ENCODE results near the gene ATP9A.

DNA sequence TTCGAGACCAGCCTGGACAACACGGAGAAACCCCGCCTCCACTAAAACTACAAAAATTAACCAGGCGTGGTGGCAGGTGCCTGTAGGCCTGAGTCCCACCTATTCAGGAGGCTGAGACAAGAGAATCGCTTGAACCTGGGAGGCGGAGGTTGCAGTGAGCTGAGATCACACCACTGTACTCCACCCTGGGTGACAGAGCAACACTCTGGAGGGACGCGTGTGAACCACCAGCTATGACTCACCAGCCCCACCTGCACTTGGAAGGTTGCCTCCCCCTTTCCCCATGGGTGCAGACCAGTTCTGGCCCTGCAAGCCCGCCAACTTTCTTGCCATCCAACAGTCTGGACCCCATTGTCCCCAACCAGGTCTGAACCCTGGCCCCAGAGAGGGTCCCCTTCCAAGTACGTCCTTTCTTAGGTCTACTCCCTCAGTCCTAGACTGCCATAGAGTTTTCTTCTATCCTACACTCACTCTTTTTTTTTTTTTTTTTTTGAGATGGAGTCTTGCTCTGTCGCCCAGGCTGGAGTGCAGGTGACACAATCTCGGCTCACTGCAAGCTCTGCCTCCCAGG is 29.2 kb downstream of the ATP9A start:
- TF ChIP-seq, protein P1, sequence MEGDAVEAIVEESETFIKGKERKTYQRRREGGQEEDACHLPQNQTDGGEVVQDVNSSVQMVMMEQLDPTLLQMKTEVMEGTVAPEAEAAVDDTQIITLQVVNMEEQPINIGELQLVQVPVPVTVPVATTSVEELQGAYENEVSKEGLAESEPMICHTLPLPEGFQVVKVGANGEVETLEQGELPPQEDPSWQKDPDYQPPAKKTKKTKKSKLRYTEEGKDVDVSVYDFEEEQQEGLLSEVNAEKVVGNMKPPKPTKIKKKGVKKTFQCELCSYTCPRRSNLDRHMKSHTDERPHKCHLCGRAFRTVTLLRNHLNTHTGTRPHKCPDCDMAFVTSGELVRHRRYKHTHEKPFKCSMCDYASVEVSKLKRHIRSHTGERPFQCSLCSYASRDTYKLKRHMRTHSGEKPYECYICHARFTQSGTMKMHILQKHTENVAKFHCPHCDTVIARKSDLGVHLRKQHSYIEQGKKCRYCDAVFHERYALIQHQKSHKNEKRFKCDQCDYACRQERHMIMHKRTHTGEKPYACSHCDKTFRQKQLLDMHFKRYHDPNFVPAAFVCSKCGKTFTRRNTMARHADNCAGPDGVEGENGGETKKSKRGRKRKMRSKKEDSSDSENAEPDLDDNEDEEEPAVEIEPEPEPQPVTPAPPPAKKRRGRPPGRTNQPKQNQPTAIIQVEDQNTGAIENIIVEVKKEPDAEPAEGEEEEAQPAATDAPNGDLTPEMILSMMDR (conservative IDR thresholded peaks at IDR 0.05; ENCODE audit: low read depth, low read length) = no peak
- no peak for TF ChIP-seq SMC3 (IDR thresholded peaks at IDR 0.05; ENCODE audit: low read depth, low read length)
- no peak for TF ChIP-seq POLR2A (IDR thresholded peaks at IDR 0.05; ENCODE audit: low read depth, low read length)
- TF ChIP-seq, protein P2, sequence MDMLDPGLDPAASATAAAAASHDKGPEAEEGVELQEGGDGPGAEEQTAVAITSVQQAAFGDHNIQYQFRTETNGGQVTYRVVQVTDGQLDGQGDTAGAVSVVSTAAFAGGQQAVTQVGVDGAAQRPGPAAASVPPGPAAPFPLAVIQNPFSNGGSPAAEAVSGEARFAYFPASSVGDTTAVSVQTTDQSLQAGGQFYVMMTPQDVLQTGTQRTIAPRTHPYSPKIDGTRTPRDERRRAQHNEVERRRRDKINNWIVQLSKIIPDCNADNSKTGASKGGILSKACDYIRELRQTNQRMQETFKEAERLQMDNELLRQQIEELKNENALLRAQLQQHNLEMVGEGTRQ (IDR thresholded peaks at IDR 0.05; ENCODE audit: low read depth, low read length) = no peak
- TF ChIP-seq MXI1 (IDR thresholded peaks at IDR 0.05; ENCODE audit: borderline replicate concordance, low read depth, low read length) = no peak
